Measurements from ENCODE around the gene CTNNBIP1. TPM values are rescaled to one million over a fixed set of nuclear protein-coding genes. Genes with fewer than 3 reads are reported as not detected.

Gene CTNNBIP1
- total RNA-seq, 1 experiment from 2014 or later = 17.1 TPM

- no peaks in the 10 kb centered on the region for H3K27me3 Mint-ChIP-seq (ENCODE audit: insufficient read depth, unreplicated experiment)
- no peak overlapping the region for H3K4me3 ChIP-seq (ENCODE audit: low read depth, low read length)
- no peak overlapping the region for H3K27ac Mint-ChIP-seq (ENCODE audit: unreplicated experiment)
- no peaks in the 10 kb centered on the region for H3K4me1 ChIP-seq
- ChIA-PET POLR2A (no interaction called here), CTCF (no interaction called here)
- TF ChIP-seq, protein P1, sequence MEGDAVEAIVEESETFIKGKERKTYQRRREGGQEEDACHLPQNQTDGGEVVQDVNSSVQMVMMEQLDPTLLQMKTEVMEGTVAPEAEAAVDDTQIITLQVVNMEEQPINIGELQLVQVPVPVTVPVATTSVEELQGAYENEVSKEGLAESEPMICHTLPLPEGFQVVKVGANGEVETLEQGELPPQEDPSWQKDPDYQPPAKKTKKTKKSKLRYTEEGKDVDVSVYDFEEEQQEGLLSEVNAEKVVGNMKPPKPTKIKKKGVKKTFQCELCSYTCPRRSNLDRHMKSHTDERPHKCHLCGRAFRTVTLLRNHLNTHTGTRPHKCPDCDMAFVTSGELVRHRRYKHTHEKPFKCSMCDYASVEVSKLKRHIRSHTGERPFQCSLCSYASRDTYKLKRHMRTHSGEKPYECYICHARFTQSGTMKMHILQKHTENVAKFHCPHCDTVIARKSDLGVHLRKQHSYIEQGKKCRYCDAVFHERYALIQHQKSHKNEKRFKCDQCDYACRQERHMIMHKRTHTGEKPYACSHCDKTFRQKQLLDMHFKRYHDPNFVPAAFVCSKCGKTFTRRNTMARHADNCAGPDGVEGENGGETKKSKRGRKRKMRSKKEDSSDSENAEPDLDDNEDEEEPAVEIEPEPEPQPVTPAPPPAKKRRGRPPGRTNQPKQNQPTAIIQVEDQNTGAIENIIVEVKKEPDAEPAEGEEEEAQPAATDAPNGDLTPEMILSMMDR (IDR thresholded peaks at IDR 0.05; ENCODE audit: insufficient read depth in 1 of 2, low read depth in 1 of 2, low read length in 1 of 2, severe bottlenecking in 1 of 2, unreplicated experiment in 1 of 2) = no peak
- H3K36me3 ChIP-seq (ENCODE audit: control insufficient read depth, insufficient read depth, low read length) = no peaks in the 10 kb centered on the region
- H3K9me3 Mint-ChIP-seq (ENCODE audit: unreplicated experiment) = no peaks in the 10 kb centered on the region
- H3K36me3 Mint-ChIP-seq (ENCODE audit: insufficient read depth, unreplicated experiment) = no peaks in the 10 kb centered on the region
- H3K27me3 ChIP-seq (replicated peaks; ENCODE audit: control insufficient read depth, insufficient read depth, low read length) = no peaks in the 10 kb centered on the region
- no peak for DNase-seq
- no peak overlapping the region for H3K4me3 Mint-ChIP-seq (ENCODE audit: unreplicated experiment)
- BruUV-seq (replicated peaks) = no TSS peak
- no peaks in the 10 kb centered on the region for H3K4me1 Mint-ChIP-seq (ENCODE audit: low read depth, unreplicated experiment)
- H3K9me3 ChIP-seq = no peaks in the 10 kb centered on the region
- intact Hi-C loops (cut with micrococcal nuclease; ENCODE audit: unreplicated experiment) = no loop called here
Observed at GRCh38 chr1:9882296-9882944, 27.6 kb downstream of the CTNNBIP1 start.

- Mint-ChIP-seq H3K4me1 (ENCODE audit: low read depth, unreplicated experiment) (no peaks in the 10 kb centered on the region), H3K27me3 (ENCODE audit: insufficient read depth, unreplicated experiment) (no peaks in the 10 kb centered on the region), H3K36me3 (ENCODE audit: insufficient read depth, unreplicated experiment) (no peaks in the 10 kb centered on the region), H3K4me3 (ENCODE audit: unreplicated experiment) (no peak overlapping the region), H3K27ac (ENCODE audit: unreplicated experiment) (no peak overlapping the region), H3K9me3 (ENCODE audit: unreplicated experiment) (no peaks in the 10 kb centered on the region)
- Histone ChIP-seq H3K4me3 (ENCODE audit: low read depth, low read length) (no peak overlapping the region), H3K27me3 (replicated peaks; ENCODE audit: control insufficient read depth, insufficient read depth, low read length) (no peaks in the 10 kb centered on the region), H3K9me3 (no peaks in the 10 kb centered on the region), H3K36me3 (ENCODE audit: control insufficient read depth, insufficient read depth, low read length) (no peaks in the 10 kb centered on the region), H3K4me1 (no peaks in the 10 kb centered on the region)
- TF ChIP-seq, protein P1 (IDR thresholded peaks at IDR 0.05; ENCODE audit: insufficient read depth in 1 of 2, low read depth in 1 of 2, low read length in 1 of 2, severe bottlenecking in 1 of 2, unreplicated experiment in 1 of 2) = no peak
- DNase-seq = no peak
- intact Hi-C loops (cut with micrococcal nuclease; ENCODE audit: unreplicated experiment) = no loop called here
- no TSS peak for BruUV-seq (replicated peaks)
- ChIA-PET CTCF (no interaction called here), POLR2A (no interaction called here)
Observed at GRCh38 chr1:9881838-9882249, 28.2 kb downstream of the CTNNBIP1 start.

- ChIA-PET POLR2A (no interaction called here), CTCF (interaction anchor here (1.1 to 1.4 kb wide), 2 partner anchors 65 to 94 kb away, joined by 3 to 4 read pairs; partner anchors contain the start of genes LZIC and NMNAT1)
- H3K27ac Mint-ChIP-seq (ENCODE audit: unreplicated experiment) = no peak overlapping the region
- no peaks in the 10 kb centered on the region for H3K4me1 ChIP-seq
- no peaks in the 10 kb centered on the region for H3K4me1 Mint-ChIP-seq (ENCODE audit: low read depth, unreplicated experiment)
- H3K4me3 Mint-ChIP-seq (ENCODE audit: unreplicated experiment) = no peak overlapping the region
- no peaks in the 10 kb centered on the region for H3K27me3 ChIP-seq (replicated peaks; ENCODE audit: control insufficient read depth, insufficient read depth, low read length)
- no peaks in the 10 kb centered on the region for H3K9me3 Mint-ChIP-seq (ENCODE audit: unreplicated experiment)
- H3K27me3 Mint-ChIP-seq (ENCODE audit: insufficient read depth, unreplicated experiment) = no peaks in the 10 kb centered on the region
- no peak for DNase-seq
- intact Hi-C loops (cut with micrococcal nuclease; ENCODE audit: unreplicated experiment) = no loop called here
- no peak overlapping the region for H3K4me3 ChIP-seq (ENCODE audit: low read depth, low read length)
- H3K36me3 Mint-ChIP-seq (ENCODE audit: insufficient read depth, unreplicated experiment) = no peaks in the 10 kb centered on the region
- TF ChIP-seq, protein P1 (IDR thresholded peaks at IDR 0.05; ENCODE audit: insufficient read depth in 1 of 2, low read depth in 1 of 2, low read length in 1 of 2, severe bottlenecking in 1 of 2, unreplicated experiment in 1 of 2) = no peak
- H3K36me3 ChIP-seq (ENCODE audit: control insufficient read depth, insufficient read depth, low read length) = no peaks in the 10 kb centered on the region
- no peaks in the 10 kb centered on the region for H3K9me3 ChIP-seq
- no TSS peak for BruUV-seq (replicated peaks)
Observed at GRCh38 chr1:9878404-9878803, 31.7 kb downstream of the CTNNBIP1 start.

Data from Caco-2 (cell line).